ENCODE measurements around the gene ZNF423. TPM values are rescaled to one million over a fixed set of nuclear protein-coding genes. Genes with fewer than 3 reads are reported as not detected.

The ZNF423 gene
- polyA plus RNA-seq, 1 of the 3 experiments (the other 2 are of a cell fraction): 1.2 TPM

DNA sequence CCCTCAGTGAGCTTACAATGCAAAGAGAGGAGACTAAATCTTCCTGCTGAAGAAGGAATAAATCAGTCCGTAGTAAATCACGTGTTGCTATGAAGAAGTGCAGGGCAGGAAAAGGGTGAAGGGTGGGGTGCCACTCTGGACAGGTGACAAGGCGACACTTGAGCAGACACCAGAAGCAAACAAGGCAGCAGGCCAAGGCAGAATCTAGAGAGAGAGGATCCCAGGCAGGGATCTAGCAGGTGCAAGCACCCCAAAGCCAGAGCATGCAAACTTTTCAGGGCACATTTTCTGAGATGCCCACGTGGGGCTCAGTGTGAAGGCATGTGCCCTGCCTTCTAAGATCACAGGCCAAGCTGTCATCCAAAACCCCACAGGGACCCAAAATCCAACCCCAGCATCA lies 193.3 kb downstream of the ZNF423 start:
- no peaks in the 10 kb centered on the region for H3K27me3 ChIP-seq (ENCODE audit: insufficient read depth)
- POLR2A ChIA-PET: interaction anchor here (2.1 kb wide), 1 partner anchor 23 kb away, joined by 7 read pairs; no protein-coding TSS in a partner anchor

DNA sequence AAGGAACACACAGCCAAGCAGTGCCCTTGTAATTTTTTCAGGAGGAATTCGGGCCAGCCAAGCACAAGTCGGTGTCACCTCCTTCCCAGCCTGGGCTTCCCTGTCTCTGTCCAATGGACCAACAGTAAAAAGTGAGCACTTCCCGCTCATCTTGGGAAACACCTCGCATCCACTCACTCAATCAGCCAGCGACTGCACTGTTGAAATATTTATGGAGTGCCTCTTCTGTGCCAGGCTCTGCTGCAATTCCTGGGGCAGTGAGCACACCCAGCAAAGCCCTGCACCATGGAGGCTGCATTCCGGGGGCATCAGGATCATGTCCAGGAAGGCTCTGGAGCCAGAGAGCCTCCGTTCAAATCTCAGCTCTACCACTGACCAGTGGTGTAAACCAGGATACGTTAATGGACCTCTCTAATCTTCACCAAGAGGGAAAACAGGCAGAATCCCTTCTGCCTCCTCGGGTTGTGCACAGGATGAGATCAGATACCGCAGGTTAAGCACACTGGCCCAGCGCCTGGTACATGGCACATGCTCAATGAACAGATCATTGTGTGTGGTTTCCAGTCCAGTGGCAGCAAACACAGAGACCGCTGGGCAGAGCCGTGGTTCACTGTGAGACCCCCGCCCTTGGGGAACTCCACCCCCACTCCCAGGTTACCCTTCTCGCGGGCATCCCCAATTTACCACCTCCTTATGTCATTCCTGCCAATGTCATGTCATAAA lies 194.3 kb downstream of the ZNF423 start:
- peak; percentile 88 for TF ChIP-seq MXI1 (IDR thresholded peaks at IDR 0.05; ENCODE audit: low read depth, low read length)
- TF ChIP-seq RAD21 (IDR thresholded peaks at IDR 0.05; ENCODE audit: low read length): peak; percentile 19; the same call in 1 of the 2 replicates
- no peak for TF ChIP-seq NFIC (IDR thresholded peaks at IDR 0.05; ENCODE audit: borderline replicate concordance)
- peak; percentile 58 for TF ChIP-seq CHD2 (IDR thresholded peaks at IDR 0.05; ENCODE audit: low read length, partially characterized antibody)
- TF ChIP-seq EP300 (IDR thresholded peaks at IDR 0.05; ENCODE audit: borderline replicate concordance in 1 of 2, low read depth in 1 of 2, low read length in 1 of 2): peak in 1 of 2 experiments; percentile 16; a peak in 1 of 4 replicates
- peak; percentile 86 for TF ChIP-seq GATA2 (CRISPR knock-in tag; IDR thresholded peaks at IDR 0.05)
- no peak for TF ChIP-seq POLR2AphosphoS5 (IDR thresholded peaks at IDR 0.05; ENCODE audit: low read depth, low read length)
- Histone ChIP-seq H3K4me2 (0 out of 2 replicates have a peak overlapping the region, but pooled peaks have one; percentile 34), H2AFZ (ENCODE audit: low read depth) (no peak overlapping the region), H3K36me3 (replicated peaks in 1 of 2; ENCODE audit: control insufficient read depth in 1 of 2, insufficient read depth in 2 of 2, low read length in 1 of 2) (no peaks in the 10 kb centered on the region), H3K9me3 (no peaks in the 10 kb centered on the region), H3K9me2 (no peaks in the 10 kb centered on the region), H4K20me1 (ENCODE audit: insufficient read depth) (no peaks in the 10 kb centered on the region), H3F3A (replicated peaks; ENCODE audit: insufficient read depth) (no peaks in the 10 kb centered on the region), H3K9ac (no peak overlapping the region), H3K4me3 (ENCODE audit: low read depth in 2 of 2, low read length in 1 of 2) (peak overlapping the region in 1 of 2 experiments; percentile 24; a peak in 2 of 4 replicates), H3K27ac (ENCODE audit: low read depth in 2 of 2, low read length in 1 of 2) (peak overlapping the region in 1 of 2 experiments; percentile 99; a peak in 2 of 4 replicates), H3K4me1 (ENCODE audit: control insufficient read depth in 1 of 2, insufficient read depth in 2 of 2, low read depth in 1 of 2, low read length in 1 of 2) (peaks cover 0 to 83% of the 10 kb centered on the region in 2 experiments; a peak in 2 of 4 replicates), H3K79me2 (ENCODE audit: insufficient read depth) (no peaks in the 10 kb centered on the region), H3K27me3 (ENCODE audit: insufficient read depth) (no peaks in the 10 kb centered on the region)
- 27% methylated on average over 16 of the region's 16 CpGs for WGBS (ENCODE audit: low lambda C conversion rate)
- ChIA-PET CTCF (interaction anchor here (0.9 to 1.5 kb wide), 2 partner anchors 23 to 33 kb away, joined by 3 to 4 read pairs; no protein-coding TSS in a partner anchor), POLR2A (interaction anchor here (1.0 to 2.1 kb wide), 2 partner anchors 22 to 196 kb away, joined by 3 to 7 read pairs; no protein-coding TSS in a partner anchor)
- peak; percentile 76 for DNase-seq

More for the DNA sequence above, 193.3 kb downstream of the ZNF423 start:
- DNase-seq: no peak
- no peaks in the 10 kb centered on the region for H3K36me3 ChIP-seq (replicated peaks in 1 of 2; ENCODE audit: control insufficient read depth in 1 of 2, insufficient read depth in 2 of 2, low read length in 1 of 2)
- no peaks in the 10 kb centered on the region for H3K9me3 ChIP-seq
- H3K4me3 ChIP-seq (ENCODE audit: low read depth in 2 of 2, low read length in 1 of 2): peak overlapping the region in 1 of 2 experiments; percentile 52; a peak in 1 of 4 replicates
- H3K9ac ChIP-seq: no peak overlapping the region
- TF ChIP-seq GATA2 (CRISPR knock-in tag; IDR thresholded peaks at IDR 0.05) (no peak), FOSL2 (IDR thresholded peaks at IDR 0.05; ENCODE audit: borderline replicate concordance, low read depth) (no peak), YY1 (IDR thresholded peaks at IDR 0.05; ENCODE audit: low read depth) (no peak), RCOR1 (IDR thresholded peaks at IDR 0.05; ENCODE audit: low read length) (no peak), MXI1 (IDR thresholded peaks at IDR 0.05; ENCODE audit: low read depth, low read length) (no peak; the same call in 1 of the 2 replicates), TEAD4 (IDR thresholded peaks at IDR 0.05; ENCODE audit: borderline replicate concordance, insufficient read depth) (no peak), ELF1 (IDR thresholded peaks at IDR 0.05) (no peak), POLR2AphosphoS5 (IDR thresholded peaks at IDR 0.05; ENCODE audit: low read depth, low read length) (no peak), RAD21 (IDR thresholded peaks at IDR 0.05; ENCODE audit: low read length) (no peak), FOXJ3 (CRISPR knock-in tag; IDR thresholded peaks at IDR 0.05) (no peak)
- TF ChIP-seq, protein P1, sequence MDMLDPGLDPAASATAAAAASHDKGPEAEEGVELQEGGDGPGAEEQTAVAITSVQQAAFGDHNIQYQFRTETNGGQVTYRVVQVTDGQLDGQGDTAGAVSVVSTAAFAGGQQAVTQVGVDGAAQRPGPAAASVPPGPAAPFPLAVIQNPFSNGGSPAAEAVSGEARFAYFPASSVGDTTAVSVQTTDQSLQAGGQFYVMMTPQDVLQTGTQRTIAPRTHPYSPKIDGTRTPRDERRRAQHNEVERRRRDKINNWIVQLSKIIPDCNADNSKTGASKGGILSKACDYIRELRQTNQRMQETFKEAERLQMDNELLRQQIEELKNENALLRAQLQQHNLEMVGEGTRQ (IDR thresholded peaks at IDR 0.05; ENCODE audit: borderline replicate concordance, low read depth, low read length): no peak
- TF ChIP-seq, protein P2, sequence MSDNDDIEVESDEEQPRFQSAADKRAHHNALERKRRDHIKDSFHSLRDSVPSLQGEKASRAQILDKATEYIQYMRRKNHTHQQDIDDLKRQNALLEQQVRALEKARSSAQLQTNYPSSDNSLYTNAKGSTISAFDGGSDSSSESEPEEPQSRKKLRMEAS (IDR thresholded peaks at IDR 0.05; ENCODE audit: low read depth): no peak
- H3K4me1 ChIP-seq (ENCODE audit: control insufficient read depth in 1 of 2, insufficient read depth in 2 of 2, low read depth in 1 of 2, low read length in 1 of 2): peaks cover 0 to 81% of the 10 kb centered on the region in 2 experiments; a peak in 2 of 4 replicates
- no peaks in the 10 kb centered on the region for H3K79me2 ChIP-seq (ENCODE audit: insufficient read depth)
- no peaks in the 10 kb centered on the region for H4K20me1 ChIP-seq (ENCODE audit: insufficient read depth)
- no peaks in the 10 kb centered on the region for H3F3A ChIP-seq (replicated peaks; ENCODE audit: insufficient read depth)
- CTCF ChIA-PET: interaction anchor here (1.1 to 2.6 kb wide), 4 partner anchors 24 to 141 kb away, joined by 3 to 11 read pairs (median 4); no protein-coding TSS in a partner anchor
- no peak overlapping the region for H3K4me2 ChIP-seq
- peak overlapping the region in 1 of 2 experiments; percentile 99; a peak in 2 of 4 replicates for H3K27ac ChIP-seq (ENCODE audit: low read depth in 2 of 2, low read length in 1 of 2)
- no peaks in the 10 kb centered on the region for H3K9me2 ChIP-seq
- H2AFZ ChIP-seq (ENCODE audit: low read depth): no peak overlapping the region
- WGBS (ENCODE audit: low lambda C conversion rate): 76% methylated on average over 3 of the region's 4 CpGs
